K562 (cell line): Measurements from ENCODE around the gene CLASP1. TPM values are rescaled to one million over a fixed set of nuclear protein-coding genes. Genes with fewer than 3 reads are reported as not detected.

ENCODE experiments used
- ATAC-seq: fragments of 200-7000 bp; cut with Tn5 transposase; 3 replicates; pipeline ENCODE4 v1.9.1; 2020; ENCODE audit warnings: moderate library complexity
- BruUV-seq: library from RNA; stranded (reverse); fragments of 400-500 nt; replicated peaks from 2 replicates; lab custom pipeline; 2021; lab: Mats Ljungman, UMichigan
- CTCF ChIA-PET: fragments of 300-600 bp; formaldehyde crosslinking; extraction: SDS; loops from one replicate; lab custom pipeline; 2021; ENCODE audit warnings: low intra/inter-chr PET ratio; lab: Yijun Ruan, JAX
- POLR2A ChIA-PET: fragments of 300-600, 350-650 bp; sonication (Branson Sonifier 250); formaldehyde crosslinking; extraction: SDS; loops from one replicate; lab custom pipeline; 2021; ENCODE audit warnings: antibody characterized with exemption, inconsistent platforms; lab: Yijun Ruan, JAX
- DNase-seq, 4 experiments: peaks; one replicate each; pipeline versions ENCODE4 v3.0.0 to v3.0.0-alpha.2; 2011 to 2018; ENCODE audit warnings: low spot score in 3 of 4, mixed read lengths in 3 of 4; ENCODE audit errors: extremely low read depth in 1 of 4
- FAIRE-seq: peaks from 2 replicates; lab custom pipeline; 2011; peaks lifted over from hg19 to GRCh38; lab: Jason Lieb, UNC
- H2AFZ ChIP-seq: 2 replicates; pipeline ENCODE4 v1.6.0; 2011; ENCODE audit warnings: low read depth, low read length, control low read depth, inconsistent platforms
- H3K27ac ChIP-seq: fragments of 200-600 bp; 3 replicates; pipeline ENCODE4 v1.8.0; 2011; ENCODE audit warnings: low read depth, mild to moderate bottlenecking, control low read depth, inconsistent platforms, low read length, moderate library complexity, mixed read lengths; ENCODE audit errors: extremely low read depth
- H3K27me3 ChIP-seq, 2 experiments: fragments of 300-600 bp in 1 of 2; 2 replicates in 1 of 2; 3 replicates in 1 of 2; pipeline versions ENCODE4 v1.6.0 to v1.8.0; 2011; ENCODE audit warnings: inconsistent platforms in 2 of 2, low read length in 2 of 2, mild to moderate bottlenecking in 1 of 2, mixed read lengths in 1 of 2, moderate library complexity in 1 of 2; ENCODE audit not compliant: control insufficient read depth in 2 of 2, insufficient read depth in 2 of 2
- H3K36me3 ChIP-seq: fragments of 300-600 bp; 3 replicates; pipeline ENCODE4 v1.8.0; 2011; ENCODE audit warnings: mild to moderate bottlenecking, low read length, inconsistent platforms; ENCODE audit not compliant: control insufficient read depth, insufficient read depth
- H3K4me1 ChIP-seq, 2 experiments: fragments of 200-600 bp in 1 of 2; replicated peaks in 1 of 2; 2 replicates in 1 of 2; 3 replicates in 1 of 2; pipeline versions ENCODE4 v1.5.1 to v1.8.0; 2011; ENCODE audit warnings: inconsistent platforms in 2 of 2, low read length in 2 of 2, mild to moderate bottlenecking in 1 of 2, mixed read lengths in 1 of 2, moderate library complexity in 1 of 2; ENCODE audit not compliant: control insufficient read depth in 2 of 2, insufficient read depth in 2 of 2
- H3K4me2 ChIP-seq: 2 replicates; pipeline ENCODE4 v1.6.1; 2011; ENCODE audit warnings: low read length, control low read depth, inconsistent platforms, mixed read lengths; ENCODE audit not compliant: insufficient read depth
- H3K4me3 ChIP-seq: fragments of 200-600 bp; sonication (generic), shearing (Covaris generic); 2 replicates; pipeline ENCODE4 v1.5.1; 2016; ENCODE audit warnings: control low read depth, inconsistent platforms
- H3K79me2 ChIP-seq: fragments of 200-600 bp; 3 replicates; pipeline ENCODE4 v1.8.0; 2011; ENCODE audit warnings: low read length, inconsistent platforms; ENCODE audit not compliant: control insufficient read depth, insufficient read depth
- H3K9ac ChIP-seq, 2 experiments: 2 replicates each; pipeline versions ENCODE4 v1.6.0 to v1.6.1; 2011; ENCODE audit warnings: low read depth in 2 of 2, low read length in 2 of 2, control low read depth in 1 of 2, inconsistent platforms in 1 of 2, mild to moderate bottlenecking in 1 of 2, mixed read lengths in 1 of 2; ENCODE audit not compliant: insufficient read depth in 1 of 2
- H3K9me1 ChIP-seq: one replicate; pipeline ENCODE4 v1.6.0; 2011; ENCODE audit warnings: inconsistent platforms, mild to moderate bottlenecking, low read length, moderate library complexity; ENCODE audit not compliant: control insufficient read depth, insufficient read depth
- H3K9me3 ChIP-seq: replicated peaks from 2 replicates; pipeline ENCODE4 v1.5.1; 2011; ENCODE audit warnings: low read depth, low read length, inconsistent platforms; ENCODE audit not compliant: control insufficient read depth, insufficient read depth
- H4K20me1 ChIP-seq: replicated peaks from 2 replicates; pipeline ENCODE4 v1.6.1; 2011; ENCODE audit warnings: low read length, inconsistent platforms, mixed read lengths; ENCODE audit not compliant: control insufficient read depth, insufficient read depth
- ARID3A ChIP-seq: IDR thresholded peaks from 2 replicates; pipeline ENCODE4 v1.6.1; 2012; ENCODE audit warnings: low read depth, low read length, improper control_type of control experiment, borderline replicate concordance
- CHD1 ChIP-seq: fragments of 200-600 bp; sonication (generic); IDR thresholded peaks from one replicate; pipeline ENCODE4 v1.6.1; 2012; ENCODE audit warnings: mild to moderate bottlenecking, moderate library complexity, low read length, inconsistent platforms
- ELF1 ChIP-seq: fragments of 200-800 bp; sonication (Bioruptor generic); IDR thresholded peaks from 2 replicates; pipeline ENCODE4 v1.6.1; 2016; ENCODE audit warnings: missing genetic modification characterization, missing compliant biosample characterization
- ETV1 ChIP-seq: fragments of 450-650 bp; conservative IDR thresholded peaks from 2 replicates; pipeline ENCODE4 v1.6.1; 2016; ENCODE audit warnings: missing genetic modification characterization, control low read depth, low read depth, missing compliant biosample characterization
- FUS ChIP-seq: fragments of 200-400 bp; formaldehyde crosslinking; optimal IDR thresholded peaks from 2 replicates; pipeline ENCODE3; 2017; ENCODE audit warnings: low read depth, low read length
- HNRNPLL ChIP-seq: fragments of 200-400 bp; formaldehyde crosslinking; IDR thresholded peaks from 2 replicates; pipeline ENCODE4 v1.6.1; 2017; ENCODE audit warnings: low read length, low read depth, mild to moderate bottlenecking; ENCODE audit not compliant: poor library complexity, severe bottlenecking
- MEF2A ChIP-seq: IDR thresholded peaks from 2 replicates; pipeline ENCODE4 v1.6.1; 2011; ENCODE audit warnings: low read depth, mild to moderate bottlenecking, low read length, moderate library complexity; ENCODE audit not compliant: control insufficient read depth
- MLX ChIP-seq, 2 experiments: fragments of 450-650 bp in 1 of 2; sonication (generic) in 1 of 2; formaldehyde crosslinking; conservative IDR thresholded peaks; 2 replicates each; pipeline versions ENCODE4 v1.4.0 to v1.8.1; 2020 to 2022; ENCODE audit warnings: mild to moderate bottlenecking in 1 of 2, missing genetic modification reagents in 1 of 2
- MYNN ChIP-seq, 2 experiments: sonication (generic); formaldehyde crosslinking in 1 of 2; IDR thresholded peaks; 2 replicates each; pipeline versions ENCODE4 v1.5.0 to v1.6.1; 2016 to 2020; ENCODE audit warnings: antibody characterized with exemption in 1 of 2, missing genetic modification reagents in 1 of 2
- PRMT5 ChIP-seq: sonication (generic); formaldehyde crosslinking; IDR thresholded peaks from 2 replicates; pipeline ENCODE4 v1.5.0; 2020; ENCODE audit warnings: missing genetic modification reagents
- TCF3 ChIP-seq: sonication (generic); formaldehyde crosslinking; IDR thresholded peaks from 2 replicates; pipeline ENCODE4 v1.4.0; 2020; ENCODE audit warnings: mild to moderate bottlenecking, missing genetic modification reagents
- ZBED1 ChIP-seq: IDR thresholded peaks from 2 replicates; pipeline ENCODE4 v1.6.1; 2014
- ZBTB7A ChIP-seq: IDR thresholded peaks from 2 replicates; pipeline ENCODE4 v1.6.1; 2011; ENCODE audit warnings: low read depth, mild to moderate bottlenecking, low read length, moderate library complexity, borderline replicate concordance; ENCODE audit not compliant: control insufficient read depth
- ZNF75A ChIP-seq: fragments of 450-650 bp; formaldehyde crosslinking; IDR thresholded peaks from 2 replicates; pipeline ENCODE4 v1.4.0; 2020; ENCODE audit warnings: mild to moderate bottlenecking
- WGBS: fragments of 100-300 bp; shearing (Covaris generic); methylation state at CpG from one replicate; pipeline ENCODE4 v1.1.6; 2016; ENCODE audit warnings: low coverage, mixed read lengths; ENCODE audit not compliant: insufficient coverage; ENCODE audit errors: missing lambda C conversion rate; 5-methylcytosine and 5-hydroxymethylcytosine counted together
- in situ Hi-C: fragments of 300-500 bp; cut with MboI; formaldehyde crosslinking; loops from 4 replicates; pipeline ENCODE4 v1.15.0; 2018; ENCODE audit warnings: inconsistent platforms, mixed read lengths
- intact Hi-C: fragments of 100-400 bp; cut with micrococcal nuclease; formaldehyde crosslinking; loops from 2 replicates; pipeline ENCODE4 v1.14.2; 2022
- polyA plus RNA-seq, 8 experiments: library from polyadenylated mRNA; depleted of rRNA in 4 of 8; stranded (reverse) in 5 of 8; unstranded in 3 of 8; fragments of >200 nt; fragmentation: Nextera tagmentation in 2 of 8; fragmentation: Illumina TruSeq in 1 of 8; extraction: Ambion mirVana in 2 of 8; extraction: Trizol in 1 of 8; gene quantifications; 2 replicates each; pipeline versions ENCODE4 v1.2.1 to v1.2.3, GENCODE V29; 2011 to 2014; ENCODE audit warnings: inconsistent platforms in 1 of 8, missing spikeins in 1 of 8
- total RNA-seq, 7 experiments: library from RNA; depleted of rRNA in 6 of 7; stranded (reverse); fragments of >200 nt in 6 of 7; fragmentation: Illumina TruSeq in 2 of 7; extraction: Trizol in 2 of 7; gene quantifications; 2 replicates each; pipeline versions ENCODE4 v1.2.1 to v1.2.3, GENCODE V29; 2011 to 2021; ENCODE audit warnings: low replicate concordance in 1 of 7
- TF ChIP-seq, protein P1 (sequence below): fragments of 250-450 bp; sonication (Bioruptor Pico); IDR thresholded peaks from 2 replicates; pipeline ENCODE4 v1.5.0; 2021
- TF ChIP-seq, protein P2 (sequence below): fragments of 450-650 bp; formaldehyde crosslinking; IDR thresholded peaks from 2 replicates; pipeline ENCODE4 v1.4.0; 2022; ENCODE audit warnings: missing genetic modification characterization

Gene CLASP1
- total and polyA plus RNA-seq, 9 of the 15 experiments (the other 6 are each of a cell fraction or from before 2014, with no cell fraction given), result 1.7 to 40.3 (median 20.7) TPM

- TF ChIP-seq ZBED1, result no peak
- no peak for TF ChIP-seq MYNN (IDR thresholded peaks at IDR 0.05)
- no peak for TF ChIP-seq MYNN (CRISPR knock-in tag; IDR thresholded peaks at IDR 0.05)
- TF ChIP-seq ETV1, result no peak
- TF ChIP-seq ZNF75A (CRISPR knock-in tag), result no peak
These were observed 297.5 kb downstream of the CLASP1 start (continued) for GRCh38 chr2:121351521-121352318.

DNA sequence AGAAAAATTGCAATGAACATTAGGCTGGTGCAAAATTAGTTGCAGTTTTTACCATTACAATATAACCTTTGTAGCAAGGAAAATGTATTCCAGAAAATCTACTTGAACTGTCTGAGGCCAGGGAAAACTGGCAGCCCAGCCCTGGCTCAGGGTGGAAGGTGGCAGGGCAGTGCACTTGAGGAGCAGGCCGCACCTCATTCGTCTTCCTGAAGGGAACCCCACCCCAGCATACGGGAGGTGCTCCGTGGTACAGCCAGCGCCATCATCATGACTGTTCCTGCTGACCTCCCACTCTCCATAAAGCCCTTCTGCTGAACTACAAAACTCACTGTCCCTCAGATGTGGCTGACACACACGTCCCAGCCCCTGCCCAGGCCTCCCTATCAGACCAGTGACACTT is 298.4 kb downstream of the CLASP1 start:
- no peaks in the 10 kb centered on the region for H3K4me1 ChIP-seq
- in situ Hi-C loops (no loop called here), intact Hi-C loops (no loop called here)
- FAIRE-seq, result no peak
- no peak overlapping the region for H3K27ac ChIP-seq
- CTCF ChIA-PET, result no interaction called here
- H3K9me1 ChIP-seq, result no peaks in the 10 kb centered on the region
- no peaks in the 10 kb centered on the region for H3K79me2 ChIP-seq
- WGBS, result 77% methylated on average over 6 of the region's 6 CpGs
- no peaks in the 10 kb centered on the region for H3K27me3 ChIP-seq
- H4K20me1 ChIP-seq, result no peaks in the 10 kb centered on the region
- BruUV-seq, result no TSS peak
- no peak overlapping the region for H3K4me2 ChIP-seq
- no peak overlapping the region for H3K9ac ChIP-seq
- peaks cover 88% of the 10 kb centered on the region for H3K36me3 ChIP-seq
- no peak overlapping the region for H2AFZ ChIP-seq
- POLR2A ChIA-PET, result no interaction called here
- H3K9me3 ChIP-seq, result no peaks in the 10 kb centered on the region
- no peak for ATAC-seq
- no peak overlapping the region for H3K4me3 ChIP-seq
- no peak for DNase-seq
- TF ChIP-seq HNRNPLL, result no peak
- no peak for TF ChIP-seq TCF3 (CRISPR knock-in tag)
- no peak for TF ChIP-seq FUS
- no peak for TF ChIP-seq ELF1 (tag)
- TF ChIP-seq MLX (CRISPR knock-in tag; conservative IDR thresholded peaks at IDR 0.05), result no peak
- TF ChIP-seq, protein P1, sequence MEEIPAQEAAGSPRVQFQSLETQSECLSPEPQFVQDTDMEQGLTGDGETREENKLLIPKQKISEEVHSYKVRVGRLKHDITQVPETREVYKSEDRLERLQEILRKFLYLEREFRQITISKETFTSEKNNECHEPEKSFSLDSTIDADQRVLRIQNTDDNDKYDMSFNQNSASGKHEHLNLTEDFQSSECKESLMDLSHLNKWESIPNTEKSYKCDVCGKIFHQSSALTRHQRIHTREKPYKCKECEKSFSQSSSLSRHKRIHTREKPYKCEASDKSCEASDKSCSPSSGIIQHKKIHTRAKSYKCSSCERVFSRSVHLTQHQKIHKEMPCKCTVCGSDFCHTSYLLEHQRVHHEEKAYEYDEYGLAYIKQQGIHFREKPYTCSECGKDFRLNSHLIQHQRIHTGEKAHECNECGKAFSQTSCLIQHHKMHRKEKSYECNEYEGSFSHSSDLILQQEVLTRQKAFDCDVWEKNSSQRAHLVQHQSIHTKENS (CRISPR knock-in tag), result no peak
- no peak for TF ChIP-seq CHD1
- no peak for TF ChIP-seq ARID3A
- TF ChIP-seq MEF2A, result no peak
- no peak for TF ChIP-seq PRMT5 (CRISPR knock-in tag)
- no peak for TF ChIP-seq ZBTB7A
- TF ChIP-seq, protein P2, sequence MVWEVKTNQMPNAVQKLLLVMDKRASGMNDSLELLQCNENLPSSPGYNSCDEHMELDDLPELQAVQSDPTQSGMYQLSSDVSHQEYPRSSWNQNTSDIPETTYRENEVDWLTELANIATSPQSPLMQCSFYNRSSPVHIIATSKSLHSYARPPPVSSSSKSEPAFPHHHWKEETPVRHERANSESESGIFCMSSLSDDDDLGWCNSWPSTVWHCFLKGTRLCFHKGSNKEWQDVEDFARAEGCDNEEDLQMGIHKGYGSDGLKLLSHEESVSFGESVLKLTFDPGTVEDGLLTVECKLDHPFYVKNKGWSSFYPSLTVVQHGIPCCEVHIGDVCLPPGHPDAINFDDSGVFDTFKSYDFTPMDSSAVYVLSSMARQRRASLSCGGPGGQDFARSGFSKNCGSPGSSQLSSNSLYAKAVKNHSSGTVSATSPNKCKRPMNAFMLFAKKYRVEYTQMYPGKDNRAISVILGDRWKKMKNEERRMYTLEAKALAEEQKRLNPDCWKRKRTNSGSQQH (CRISPR knock-in tag), result no peak
